Right lobe of liver (tissue), 4 donors: ENCODE data around the gene UNC5B.

Experiments used
- CTCF ChIP-seq, 4 donors: fragments of 200-600 bp in 3 of 4; fragments of 450-650 bp in 1 of 4; IDR thresholded peaks; one replicate each; pipeline versions ENCODE4 v1.5.1 to v1.8.0; 2016 to 2022; ENCODE audit warnings: antibody characterized with exemption in 4 of 4, mild to moderate bottlenecking in 2 of 4
- POLR2A ChIP-seq: fragments of 450-650 bp; IDR thresholded peaks from one replicate; pipeline ENCODE4 v1.6.1; 2017; ENCODE audit warnings: antibody characterized with exemption, mild to moderate bottlenecking
- donor health status: DM: no; HTN: no; CAD: no.
- donor health status: DM: no; HTN: no; CAD: no.
- donor health status: DM: no; HTN: yes; CAD: no.

- TF ChIP-seq CTCF (IDR thresholded peaks at IDR 0.05): no peak
- TF ChIP-seq POLR2A: no peak
Observed at GRCh38 chr10:71248210-71248609, 35.8 kb downstream of the UNC5B start.
